Naive B cell (primary cell): ENCODE results near the gene MAPK8. TPM values are rescaled to one million over a fixed set of nuclear protein-coding genes. Genes with fewer than 3 reads are reported as not detected.

Experiments
- ATAC-seq, 2 donors: fragments of 150-1000 bp; cut with Tn5 transposase; 2 replicates each; pipeline ENCODE4 v1.10.0; 2021; ENCODE audit warnings: low read depth in 2 of 2, mild to moderate bottlenecking in 2 of 2, moderate library complexity in 2 of 2
- DNase-seq: peaks from one replicate; pipeline ENCODE4 v3.0.0; 2022
- H3K27ac Mint-ChIP-seq, 6 donors: one replicate each; pipeline ENCODE4 v1.8.0; 2020 to 2022; ENCODE audit warnings: mild to moderate bottlenecking in 6 of 6, mixed read lengths in 6 of 6, moderate library complexity in 5 of 6, inconsistent platforms in 2 of 6
- H3K27me3 Mint-ChIP-seq, 3 donors: one replicate each; pipeline ENCODE4 v1.8.0; 2021 to 2022; ENCODE audit warnings: mixed read lengths in 3 of 3, mild to moderate bottlenecking in 1 of 3
- H3K36me3 Mint-ChIP-seq, 2 donors: one replicate each; pipeline ENCODE4 v1.8.0; 2020 to 2022; ENCODE audit warnings: mixed read lengths in 2 of 2, inconsistent platforms in 1 of 2, mild to moderate bottlenecking in 1 of 2
- H3K4me1 Mint-ChIP-seq, 3 donors: one replicate each; pipeline ENCODE4 v1.8.0; 2020 to 2022; ENCODE audit warnings: mixed read lengths in 3 of 3, inconsistent platforms in 1 of 3, mild to moderate bottlenecking in 1 of 3, moderate library complexity in 1 of 3
- H3K4me3 Mint-ChIP-seq, 8 donors: one replicate each; pipeline ENCODE4 v1.8.0; 2020 to 2022; ENCODE audit warnings: mild to moderate bottlenecking in 8 of 8, mixed read lengths in 8 of 8, moderate library complexity in 8 of 8, inconsistent platforms in 2 of 8
- H3K9me3 Mint-ChIP-seq, 7 donors: one replicate each; pipeline ENCODE4 v1.8.0; 2020 to 2022; ENCODE audit warnings: mixed read lengths in 7 of 7, mild to moderate bottlenecking in 5 of 7, inconsistent platforms in 2 of 7, moderate library complexity in 1 of 7
- polyA plus RNA-seq, 6 donors: library from polyadenylated mRNA; unstranded; fragments of 300-500 nt; fragmentation: Illumina TruSeq; gene quantifications; one replicate each; pipeline ENCODE4 v1.2.3, GENCODE V29; 2021; ENCODE audit warnings: low read depth in 6 of 6

MAPK8 gene
- polyA plus RNA-seq, 6 donors from 2014 or later: 7.0 to 25.8 (median 22.1) TPM

DNA sequence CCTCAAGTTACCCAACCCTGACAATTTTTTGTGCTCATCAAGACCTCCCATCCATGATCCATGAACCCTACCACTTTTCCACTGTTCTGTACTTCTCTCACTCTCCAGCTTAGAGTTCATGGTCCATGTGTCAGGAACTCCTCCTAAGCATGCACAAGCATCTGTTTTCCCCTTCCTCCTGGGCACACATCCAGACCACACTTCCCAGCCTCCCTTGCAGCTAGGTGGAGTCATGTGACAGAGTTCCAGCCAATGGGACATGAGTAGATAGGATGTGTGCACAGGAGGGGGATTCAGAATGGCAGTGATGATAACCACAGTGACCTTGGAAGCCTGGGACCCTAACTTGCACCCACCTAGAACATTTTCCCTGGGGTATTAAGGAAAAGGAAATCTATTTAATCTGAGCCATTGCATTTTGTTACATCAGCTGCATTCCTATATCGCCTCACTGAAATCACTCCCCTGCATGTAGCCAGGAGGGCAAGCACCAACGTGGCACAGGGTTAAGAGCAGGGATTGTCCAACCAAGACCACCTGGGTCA is 22.4 kb upstream of the MAPK8 start:
- Mint-ChIP-seq H3K4me1 (peaks cover 0 to 5% (median 0%) of the 10 kb centered on the region in 3 donors), H3K36me3 (peaks cover 4 to 31% of the 10 kb centered on the region in 2 donors), H3K27ac (no peak overlapping the region), H3K4me3 (peak overlapping the region in 2 of 8 donors; percentile 2 to 30), H3K27me3 (peaks cover 27 to 39% (median 33%) of the 10 kb centered on the region in 3 donors), H3K9me3 (peaks cover 17 to 30% (median 25%) of the 10 kb centered on the region in 7 donors)
- DNase-seq (no peak), ATAC-seq (no peak)

DNA sequence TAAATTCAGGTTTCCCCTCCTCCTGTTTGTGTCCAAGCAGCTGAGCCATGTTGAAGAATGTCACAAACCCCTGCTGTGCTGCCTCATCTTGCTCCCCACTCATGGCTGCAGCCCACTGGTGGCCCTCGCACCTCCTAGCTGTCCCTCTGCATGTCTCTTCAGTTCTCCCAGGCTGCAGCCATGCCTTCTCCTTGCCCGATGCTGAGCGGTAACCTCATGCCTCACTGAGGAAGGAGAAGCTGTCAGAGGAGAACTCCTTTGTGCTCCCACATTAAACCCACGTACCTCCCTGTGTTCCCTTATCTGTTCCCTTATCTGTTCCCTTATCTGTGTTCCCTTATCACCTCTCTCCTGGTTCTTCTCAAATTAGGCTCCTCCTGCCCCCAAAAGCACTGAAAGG is 21.7 kb upstream of the MAPK8 start:
- H3K9me3 Mint-ChIP-seq: peaks cover 17 to 28% (median 23%) of the 10 kb centered on the region in 7 donors
- peaks cover 27 to 41% (median 33%) of the 10 kb centered on the region in 3 donors for H3K27me3 Mint-ChIP-seq
- DNase-seq: no peak
- no peak overlapping the region for H3K4me3 Mint-ChIP-seq
- peaks cover 4 to 31% of the 10 kb centered on the region in 2 donors for H3K36me3 Mint-ChIP-seq
- H3K4me1 Mint-ChIP-seq: peaks cover 0 to 4% (median 0%) of the 10 kb centered on the region in 3 donors
- H3K27ac Mint-ChIP-seq: no peak overlapping the region
- ATAC-seq: no peak

DNA sequence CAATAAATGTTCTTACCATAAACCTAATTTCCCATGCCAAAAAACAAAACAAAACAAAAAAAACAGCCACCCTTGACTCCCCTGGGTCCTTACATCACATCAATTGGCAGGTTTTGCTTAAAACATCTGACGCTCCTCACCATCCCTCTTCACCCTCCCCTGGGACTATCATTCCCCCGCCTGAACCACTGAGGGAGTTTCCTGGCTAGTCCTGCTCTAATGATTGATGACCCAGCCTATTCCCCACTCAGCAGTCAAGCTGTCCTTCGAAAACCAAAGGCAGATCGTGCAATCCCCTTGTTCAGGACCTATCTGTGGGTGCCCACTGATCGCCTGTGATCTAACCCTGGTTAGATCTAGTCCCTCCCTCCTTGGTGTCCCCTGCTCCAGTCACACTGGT is 20.8 kb upstream of the MAPK8 start:
- no peak overlapping the region for H3K27ac Mint-ChIP-seq
- H3K4me1 Mint-ChIP-seq: peaks cover 0 to 6% (median 0%) of the 10 kb centered on the region in 3 donors
- no peak for DNase-seq
- H3K4me3 Mint-ChIP-seq: no peak overlapping the region
- peaks cover 27 to 41% (median 33%) of the 10 kb centered on the region in 3 donors for H3K27me3 Mint-ChIP-seq
- H3K36me3 Mint-ChIP-seq: peaks cover 4 to 31% of the 10 kb centered on the region in 2 donors
- no peak for ATAC-seq
- peaks cover 17 to 28% (median 23%) of the 10 kb centered on the region in 7 donors for H3K9me3 Mint-ChIP-seq

GRCh38 chr10:48286356-48286755 is 20.1 kb upstream of the MAPK8 start:
- DNase-seq (no peak), ATAC-seq (no peak)
- Mint-ChIP-seq H3K27me3 (peaks cover 22 to 36% (median 33%) of the 10 kb centered on the region in 3 donors), H3K4me1 (peaks cover 0 to 6% (median 0%) of the 10 kb centered on the region in 3 donors), H3K4me3 (no peak overlapping the region), H3K9me3 (peaks cover 13 to 23% (median 19%) of the 10 kb centered on the region in 7 donors), H3K27ac (peak overlapping the region in 1 of 6 donors; percentile 66), H3K36me3 (peaks cover 4 to 26% of the 10 kb centered on the region in 2 donors)

- DNase-seq: no peak
- Mint-ChIP-seq H3K4me1 (peaks cover 0 to 6% (median 0%) of the 10 kb centered on the region in 3 donors), H3K27me3 (peaks cover 19 to 33% (median 32%) of the 10 kb centered on the region in 3 donors), H3K9me3 (peaks cover 9 to 19% (median 12%) of the 10 kb centered on the region in 7 donors), H3K4me3 (peak overlapping the region in 1 of 8 donors; percentile 53), H3K27ac (peak overlapping the region in 1 of 6 donors; percentile 76), H3K36me3 (peaks cover 4 to 21% of the 10 kb centered on the region in 2 donors)
- no peak for ATAC-seq
These were observed 18.8 kb upstream of the MAPK8 start for GRCh38 chr10:48287417-48288391.

DNA sequence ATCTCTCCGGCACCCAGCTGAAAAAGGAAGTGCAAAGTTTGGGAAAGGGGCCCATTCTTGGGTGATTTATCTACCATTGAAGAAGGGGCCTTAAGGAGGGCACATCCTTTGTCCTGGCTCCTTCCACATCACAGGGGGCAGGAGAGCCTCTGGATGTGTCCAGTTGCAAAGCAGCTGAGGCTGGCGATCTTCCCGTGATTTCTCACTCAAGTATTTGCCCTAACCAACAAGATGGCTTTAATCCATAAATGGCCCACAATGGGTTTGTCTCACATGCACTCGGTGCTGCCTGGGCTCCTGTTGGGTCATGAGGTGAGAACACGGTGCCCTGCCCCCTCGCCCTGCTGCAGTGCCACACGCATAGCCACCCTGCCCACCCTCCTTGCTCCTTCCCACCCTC is 17.8 kb upstream of the MAPK8 start:
- no peak overlapping the region for H3K4me3 Mint-ChIP-seq
- DNase-seq: no peak
- H3K27ac Mint-ChIP-seq: no peak overlapping the region
- H3K36me3 Mint-ChIP-seq: peaks cover 3 to 21% of the 10 kb centered on the region in 2 donors
- H3K9me3 Mint-ChIP-seq: peaks cover 6 to 18% (median 11%) of the 10 kb centered on the region in 7 donors
- H3K27me3 Mint-ChIP-seq: peaks cover 19 to 41% (median 32%) of the 10 kb centered on the region in 3 donors
- H3K4me1 Mint-ChIP-seq: peaks cover 0 to 6% (median 0%) of the 10 kb centered on the region in 3 donors
- no peak for ATAC-seq

DNA sequence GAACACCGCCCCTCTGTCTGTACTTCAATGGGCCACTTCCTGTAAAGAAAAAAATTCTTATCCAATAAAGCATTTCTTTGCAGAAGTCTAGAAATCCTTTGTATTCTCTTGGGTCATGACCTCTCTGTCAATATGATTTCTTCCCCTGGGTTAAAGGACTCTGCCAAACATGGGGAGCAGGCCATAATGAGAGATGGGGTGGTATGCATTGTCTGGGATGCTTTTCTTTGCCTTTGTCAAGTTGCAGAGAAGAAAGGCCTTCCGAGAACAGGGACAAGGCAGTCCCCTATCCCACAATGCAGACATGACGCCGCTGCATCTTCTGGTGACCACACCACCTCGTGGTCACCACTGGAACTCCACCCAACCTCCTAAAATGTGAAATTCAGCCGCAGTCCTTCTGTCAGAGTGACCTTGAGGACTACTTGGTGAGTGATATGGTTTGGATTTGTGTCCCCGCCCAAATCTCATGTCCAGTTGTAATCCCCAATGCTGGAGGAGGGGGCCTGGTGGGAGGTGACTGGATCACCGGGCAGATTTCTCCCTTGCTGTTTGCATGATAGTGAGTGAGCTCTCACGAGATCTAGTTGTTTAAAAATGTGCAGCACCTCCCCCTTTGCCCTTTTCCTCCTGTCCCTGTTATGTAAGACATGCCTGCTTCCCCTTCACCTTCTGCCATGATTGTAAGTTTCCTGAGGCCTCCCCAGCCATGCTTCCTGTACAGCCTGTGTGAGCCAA is 16.8 kb upstream of the MAPK8 start:
- Mint-ChIP-seq H3K4me1 (peaks cover 0 to 6% (median 0%) of the 10 kb centered on the region in 3 donors), H3K36me3 (peaks cover 0 to 19% of the 10 kb centered on the region in 2 donors), H3K27ac (no peak overlapping the region), H3K4me3 (no peak overlapping the region), H3K9me3 (peaks cover 0 to 13% (median 7%) of the 10 kb centered on the region in 7 donors), H3K27me3 (peaks cover 19 to 39% (median 26%) of the 10 kb centered on the region in 3 donors)
- DNase-seq: no peak
- peak in 1 of 2 donors; percentile 40 for ATAC-seq

- H3K9me3 Mint-ChIP-seq: peaks cover 0 to 8% (median 3%) of the 10 kb centered on the region in 7 donors
- peaks cover 17 to 33% (median 23%) of the 10 kb centered on the region in 3 donors for H3K27me3 Mint-ChIP-seq
- H3K27ac Mint-ChIP-seq: no peak overlapping the region
- peaks cover 0 to 13% of the 10 kb centered on the region in 2 donors for H3K36me3 Mint-ChIP-seq
- peaks cover 0 to 6% (median 0%) of the 10 kb centered on the region in 3 donors for H3K4me1 Mint-ChIP-seq
- ATAC-seq (no peak), DNase-seq (no peak)
- H3K4me3 Mint-ChIP-seq: peak overlapping the region in 1 of 8 donors; percentile 4
These were observed 16.2 kb upstream of the MAPK8 start for GRCh38 chr10:48290286-48290685.

GRCh38 chr10:48291190-48291589 is 15.3 kb upstream of the MAPK8 start:
- peaks cover 0 to 4% (median 0%) of the 10 kb centered on the region in 7 donors for H3K9me3 Mint-ChIP-seq
- H3K27ac Mint-ChIP-seq: peak overlapping the region in 1 of 6 donors; percentile 15
- H3K4me1 Mint-ChIP-seq: peaks cover 0 to 6% (median 0%) of the 10 kb centered on the region in 3 donors

DNA sequence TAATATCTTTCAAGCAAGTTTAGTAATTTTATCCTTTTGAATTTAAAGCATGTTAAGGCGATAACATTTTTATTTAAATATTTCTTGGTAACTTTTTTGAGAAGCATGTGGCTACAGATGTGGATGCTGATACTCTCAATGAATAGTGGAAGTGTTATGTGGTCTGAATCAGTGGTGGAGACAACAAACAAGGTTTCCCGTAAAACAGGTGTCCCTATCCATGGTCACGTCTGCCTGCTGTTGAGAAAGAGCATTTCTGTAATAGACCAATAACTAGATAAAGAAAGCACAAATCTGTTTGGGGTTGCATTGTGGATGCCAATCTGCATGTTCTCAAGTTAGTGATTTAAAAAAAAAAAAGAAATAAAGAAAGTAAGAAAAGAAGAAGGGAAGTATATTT is 13.9 kb upstream of the MAPK8 start:
- no peaks in the 10 kb centered on the region for H3K9me3 Mint-ChIP-seq
- no peaks in the 10 kb centered on the region for H3K36me3 Mint-ChIP-seq
- H3K4me1 Mint-ChIP-seq: peaks cover 0 to 6% (median 0%) of the 10 kb centered on the region in 3 donors
- DNase-seq (no peak), ATAC-seq (no peak)
- H3K27me3 Mint-ChIP-seq: peaks cover 0 to 18% (median 17%) of the 10 kb centered on the region in 3 donors
- no peak overlapping the region for H3K4me3 Mint-ChIP-seq
- no peak overlapping the region for H3K27ac Mint-ChIP-seq

More at GRCh38 chr10:48291190-48291589, 15.3 kb upstream of the MAPK8 start:
- Mint-ChIP-seq H3K36me3 (peaks cover 0 to 4% of the 10 kb centered on the region in 2 donors), H3K4me3 (no peak overlapping the region), H3K27me3 (peaks cover 7 to 30% (median 23%) of the 10 kb centered on the region in 3 donors)
- no peak for DNase-seq
- ATAC-seq: no peak

DNA sequence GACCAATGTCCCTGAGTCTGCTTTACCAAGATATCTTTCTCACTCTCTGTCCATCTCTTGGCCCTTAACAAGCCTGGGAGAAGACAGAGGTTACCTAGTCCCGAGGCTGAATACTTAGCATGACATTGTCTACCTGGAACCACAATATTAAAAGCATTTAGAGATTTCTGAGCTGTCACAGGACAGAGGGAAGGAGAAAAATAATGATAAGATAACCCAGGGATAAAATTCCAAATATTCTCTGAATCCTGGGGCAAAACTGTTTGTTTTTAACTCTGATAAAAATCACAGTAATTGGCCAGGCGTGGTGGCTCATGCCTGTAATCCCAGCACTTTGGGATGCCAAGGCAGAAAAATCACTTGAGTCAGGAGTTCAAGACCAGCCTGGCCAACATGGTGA is 12.0 kb upstream of the MAPK8 start:
- Mint-ChIP-seq H3K27me3 (peaks cover 0 to 18% (median 16%) of the 10 kb centered on the region in 3 donors), H3K4me3 (no peak overlapping the region), H3K27ac (no peak overlapping the region), H3K4me1 (peaks cover 0 to 6% (median 0%) of the 10 kb centered on the region in 3 donors), H3K36me3 (no peaks in the 10 kb centered on the region), H3K9me3 (no peaks in the 10 kb centered on the region)
- ATAC-seq (no peak), DNase-seq (no peak)

- Mint-ChIP-seq H3K4me1 (no peaks in the 10 kb centered on the region), H3K9me3 (no peaks in the 10 kb centered on the region), H3K36me3 (no peaks in the 10 kb centered on the region)
These were observed 9.8 kb upstream of the MAPK8 start for GRCh38 chr10:48296576-48297098.

More at GRCh38 chr10:48296576-48297098, 9.8 kb upstream of the MAPK8 start:
- H3K27ac Mint-ChIP-seq: peak overlapping the region in 1 of 6 donors; percentile 78
- ATAC-seq (no peak), DNase-seq (no peak)
- H3K4me3 Mint-ChIP-seq: no peak overlapping the region
- H3K27me3 Mint-ChIP-seq: peaks cover 0 to 24% (median 16%) of the 10 kb centered on the region in 3 donors
